HG02571 (cell line): Measurements from ENCODE around the gene SNU13.
"Not testable (repeated sequence)": the region's sequence is repeated elsewhere in the genome, so short reads cannot be mapped to it uniquely, and the experiment has no call there.

Experiments used
- ATAC-seq: cut with Tn5 transposase; IDR thresholded peaks from one replicate; pipeline ENCODE4 v1.9.1; 2021; ENCODE audit warnings: mild to moderate bottlenecking, moderate library complexity; ENCODE audit not compliant: unreplicated experiment

SNU13 gene

GRCh38 chr22:41688365-41689211 is at the start of gene SNU13:
SNU13 (minus strand) TSS chr22:41688867; CDS start chr22:41688796, 71 bp downstream.
- peak; percentile 85 for ATAC-seq

- ATAC-seq = not testable (repeated sequence)
Measured at GRCh38 chr22:41733241-41733640, 44.6 kb upstream of the SNU13 start.

GRCh38 chr22:41732096-41732772 is 43.6 kb upstream of the SNU13 start:
- no peak for ATAC-seq

- no peak for ATAC-seq
Measured at GRCh38 chr22:41731609-41732008, 42.9 kb upstream of the SNU13 start.

GRCh38 chr22:41725510-41726110 is 36.9 kb upstream of the SNU13 start:
- ATAC-seq = no peak

GRCh38 chr22:41722496-41722895 is 33.8 kb upstream of the SNU13 start:
- no peak for ATAC-seq

GRCh38 chr22:41713004-41713403 is 24.3 kb upstream of the SNU13 start:
- no peak for ATAC-seq

- ATAC-seq = no peak
Measured at GRCh38 chr22:41709341-41709740, 20.7 kb upstream of the SNU13 start.

- no peak for ATAC-seq
Measured at GRCh38 chr22:41702763-41703162, 14.1 kb upstream of the SNU13 start.

GRCh38 chr22:41700108-41700364 is 11.4 kb upstream of the SNU13 start:
- ATAC-seq = no peak

- ATAC-seq = no peak
Measured at GRCh38 chr22:41699264-41700107, 10.8 kb upstream of the SNU13 start, which contains the start of gene MEI1. MEI1 (plus strand) TSS chr22:41699503; CDS start chr22:41699539, 36 bp downstream.

- ATAC-seq = no peak
Measured at GRCh38 chr22:41697126-41697775, 8.6 kb upstream of the SNU13 start.

GRCh38 chr22:41696703-41697102 is 8.0 kb upstream of the SNU13 start:
- ATAC-seq = no peak

- ATAC-seq = no peak
Measured at GRCh38 chr22:41695211-41695610, 6.5 kb upstream of the SNU13 start.

GRCh38 chr22:41690476-41690875 is 1.8 kb upstream of the SNU13 start:
- ATAC-seq = no peak

GRCh38 chr22:41687901-41688364 is 734 bp downstream of the SNU13 start:
- ATAC-seq = no peak

GRCh38 chr22:41686890-41687289 is 1.8 kb downstream of the SNU13 start:
- not testable (repeated sequence) for ATAC-seq

GRCh38 chr22:41684194-41684593 is 4.5 kb downstream of the SNU13 start:
- ATAC-seq = no peak

GRCh38 chr22:41683616-41684015 is 5.1 kb downstream of the SNU13 start:
- ATAC-seq = no peak

- no peak for ATAC-seq
Measured at GRCh38 chr22:41683052-41683451, 5.6 kb downstream of the SNU13 start.
